Measurements from ENCODE around the gene MORN2.
"Not testable (repeated sequence)": the region's sequence is repeated elsewhere in the genome, so short reads cannot be mapped to it uniquely, and the experiment has no call there.

The MORN2 gene

GRCh38 chr2:38875576-38876367, at the start of gene MORN2, which contains the start of gene DHX57:
MORN2 (plus strand) TSS chr2:38875976.
DHX57 (minus strand) TSS chr2:38875934; CDS start chr2:38868405, 7,529 bp downstream.
- DNase-seq (ENCODE audit: low read depth in 2 of 2), result peak; percentile 49 to 62

GRCh38 chr2:38827539-38828145, 48.1 kb upstream of the MORN2 start:
- DNase-seq (ENCODE audit: low read depth in 2 of 2), result not testable (repeated sequence)

- DNase-seq (ENCODE audit: low read depth in 2 of 2), result no peak
Measured at GRCh38 chr2:38828460-38828859, 47.3 kb upstream of the MORN2 start.

- no peak for DNase-seq (ENCODE audit: low read depth in 2 of 2)
Measured at GRCh38 chr2:38829971-38830370, 45.8 kb upstream of the MORN2 start.

GRCh38 chr2:38830526-38831159, 45.1 kb upstream of the MORN2 start:
- no peak for DNase-seq (ENCODE audit: low read depth in 2 of 2)

GRCh38 chr2:38835015-38835601, 40.7 kb upstream of the MORN2 start:
- no peak for DNase-seq (ENCODE audit: low read depth in 2 of 2)

GRCh38 chr2:38835990-38836389, 39.8 kb upstream of the MORN2 start:
- DNase-seq (ENCODE audit: low read depth in 2 of 2), result no peak

GRCh38 chr2:38836791-38837190, 39.0 kb upstream of the MORN2 start:
- DNase-seq (ENCODE audit: low read depth in 2 of 2), result no peak

- DNase-seq (ENCODE audit: low read depth in 2 of 2), result no peak
Measured at GRCh38 chr2:38850045-38850444, 25.7 kb upstream of the MORN2 start.

- no peak for DNase-seq (ENCODE audit: low read depth in 2 of 2)
Measured at GRCh38 chr2:38856165-38856564, 19.6 kb upstream of the MORN2 start.

GRCh38 chr2:38862476-38862875, 13.3 kb upstream of the MORN2 start:
- DNase-seq (ENCODE audit: low read depth in 2 of 2), result no peak

- DNase-seq (ENCODE audit: low read depth in 2 of 2), result no peak
Measured at GRCh38 chr2:38863061-38863695, 12.6 kb upstream of the MORN2 start.

GRCh38 chr2:38866773-38867443, 8.9 kb upstream of the MORN2 start:
- DNase-seq (ENCODE audit: low read depth in 2 of 2), result no peak

GRCh38 chr2:38871432-38871831, 4.3 kb upstream of the MORN2 start:
- no peak for DNase-seq (ENCODE audit: low read depth in 2 of 2)

GRCh38 chr2:38873763-38874162, 2.0 kb upstream of the MORN2 start:
- DNase-seq (ENCODE audit: low read depth in 2 of 2), result no peak

GRCh38 chr2:38875227-38875575, 575 bp upstream of the MORN2 start:
- peak in 1 of 2 donors; percentile 2 for DNase-seq (ENCODE audit: low read depth in 2 of 2)

GRCh38 chr2:38876407-38876806, 631 bp downstream of the MORN2 start:
- no peak for DNase-seq (ENCODE audit: low read depth in 2 of 2)

GRCh38 chr2:38886063-38886462, 10.3 kb downstream of the MORN2 start:
- DNase-seq (ENCODE audit: low read depth in 2 of 2), result no peak

- no peak for DNase-seq (ENCODE audit: low read depth in 2 of 2)
Measured at GRCh38 chr2:38887347-38887746, 11.6 kb downstream of the MORN2 start.

- DNase-seq (ENCODE audit: low read depth in 2 of 2), result no peak
Measured at GRCh38 chr2:38887902-38888554, 12.3 kb downstream of the MORN2 start.

GRCh38 chr2:38889045-38889444, 13.3 kb downstream of the MORN2 start:
- no peak for DNase-seq (ENCODE audit: low read depth in 2 of 2)

Data from stimulated activated CD8-positive, alpha-beta memory T cell treated with anti-CD3 and anti-CD28 coated beads, Interleukin-15, amount 100 ng/mL, for 4 hours (primary cell).